GM12872 (cell line): ENCODE data around the gene KRT73.

Experiments used
- TF ChIP-seq, protein P1 (sequence below): IDR thresholded peaks from 3 replicates; pipeline ENCODE4 v1.5.1; 2011; ENCODE audit warnings: low read depth, mild to moderate bottlenecking, low read length, moderate library complexity; ENCODE audit not compliant: insufficient read depth

KRT73 gene

DNA sequence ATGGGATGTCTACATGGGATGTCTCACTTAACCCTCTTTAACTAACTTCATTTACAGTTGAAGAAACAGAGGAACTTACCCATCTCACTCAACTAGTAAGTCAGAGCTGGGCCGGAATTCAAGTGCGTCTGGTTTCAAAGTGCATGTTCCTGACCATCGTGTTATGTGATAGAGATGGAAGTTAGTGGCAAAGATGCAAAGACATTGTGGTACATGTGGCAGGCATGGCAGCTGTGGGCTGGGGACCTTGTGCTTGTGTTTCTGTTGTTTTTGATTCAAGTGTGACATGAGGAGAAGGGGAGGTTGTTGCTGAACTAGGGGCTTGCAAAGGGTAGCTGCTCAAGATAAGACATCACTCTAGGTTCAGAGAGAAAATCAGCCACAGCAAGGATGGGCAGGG lies 42.4 kb downstream of the KRT73 start:
- TF ChIP-seq, protein P1, sequence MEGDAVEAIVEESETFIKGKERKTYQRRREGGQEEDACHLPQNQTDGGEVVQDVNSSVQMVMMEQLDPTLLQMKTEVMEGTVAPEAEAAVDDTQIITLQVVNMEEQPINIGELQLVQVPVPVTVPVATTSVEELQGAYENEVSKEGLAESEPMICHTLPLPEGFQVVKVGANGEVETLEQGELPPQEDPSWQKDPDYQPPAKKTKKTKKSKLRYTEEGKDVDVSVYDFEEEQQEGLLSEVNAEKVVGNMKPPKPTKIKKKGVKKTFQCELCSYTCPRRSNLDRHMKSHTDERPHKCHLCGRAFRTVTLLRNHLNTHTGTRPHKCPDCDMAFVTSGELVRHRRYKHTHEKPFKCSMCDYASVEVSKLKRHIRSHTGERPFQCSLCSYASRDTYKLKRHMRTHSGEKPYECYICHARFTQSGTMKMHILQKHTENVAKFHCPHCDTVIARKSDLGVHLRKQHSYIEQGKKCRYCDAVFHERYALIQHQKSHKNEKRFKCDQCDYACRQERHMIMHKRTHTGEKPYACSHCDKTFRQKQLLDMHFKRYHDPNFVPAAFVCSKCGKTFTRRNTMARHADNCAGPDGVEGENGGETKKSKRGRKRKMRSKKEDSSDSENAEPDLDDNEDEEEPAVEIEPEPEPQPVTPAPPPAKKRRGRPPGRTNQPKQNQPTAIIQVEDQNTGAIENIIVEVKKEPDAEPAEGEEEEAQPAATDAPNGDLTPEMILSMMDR: no peak

DNA sequence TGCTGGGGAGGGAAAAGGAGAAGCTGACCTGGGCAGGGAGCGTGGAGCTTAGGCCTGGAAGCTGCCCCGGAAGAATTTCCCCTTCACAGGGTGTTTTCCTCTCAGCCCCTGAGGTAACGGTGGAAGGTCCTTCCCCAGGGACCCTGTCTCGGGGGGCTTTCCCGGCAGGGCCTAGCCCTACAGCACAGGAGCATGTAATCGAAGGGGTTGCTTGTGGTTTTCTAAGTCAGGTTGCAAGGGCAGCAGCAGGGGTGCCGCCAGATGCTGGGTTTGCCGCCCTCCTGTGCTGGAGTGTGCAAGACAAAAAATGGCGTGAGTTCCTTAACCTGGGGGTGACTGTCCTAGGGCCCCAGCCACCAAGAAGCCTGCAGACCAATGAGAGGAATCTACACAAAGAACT lies 43.1 kb downstream of the KRT73 start:
- TF ChIP-seq, protein P1: no peak

DNA sequence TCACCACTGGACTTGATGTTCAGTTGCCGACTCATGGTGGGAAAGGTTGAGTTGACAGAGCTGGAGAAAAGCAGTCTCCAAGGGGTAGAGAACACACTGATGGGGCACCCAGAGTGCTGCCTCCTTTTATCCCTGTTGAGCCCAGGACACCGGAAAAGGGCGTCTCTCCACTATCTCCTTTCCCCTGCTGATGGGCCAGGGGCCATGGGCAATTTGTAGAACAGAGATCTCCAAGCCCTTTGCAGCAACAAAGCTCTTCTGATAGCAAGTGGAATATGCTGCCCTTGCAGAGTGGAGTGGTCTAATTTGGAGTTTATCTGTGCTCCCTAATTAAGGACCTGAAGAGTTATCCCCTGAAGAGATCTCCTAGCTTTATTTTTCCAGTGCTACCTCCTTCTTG lies 44.6 kb downstream of the KRT73 start, which contains the start of gene KRT74:
TSS of gene KRT74 (minus strand) at position 101 of the 400 bp plus-strand sequence. CDS start at position 35, 66 bp downstream.
- TF ChIP-seq, protein P1: no peak

DNA sequence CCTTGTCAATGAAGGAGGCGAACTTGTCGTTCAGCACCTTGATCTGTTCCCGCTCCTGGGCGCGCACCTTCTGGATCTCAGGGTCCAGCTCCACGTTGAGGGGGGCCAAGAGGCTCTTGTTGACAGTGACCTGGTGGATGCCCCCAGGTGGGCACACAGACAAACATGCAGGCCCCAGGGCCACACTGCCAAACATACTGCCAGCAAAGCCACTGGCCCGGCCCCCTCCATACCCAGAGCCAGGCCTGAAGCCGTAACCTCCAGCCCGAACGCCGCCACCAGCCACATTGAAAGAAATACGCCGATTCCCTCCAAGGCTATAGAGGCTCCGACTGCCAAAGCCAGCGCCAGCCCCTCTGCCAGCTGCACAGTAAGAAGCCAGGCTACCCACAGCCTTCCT lies 45.1 kb downstream of the KRT73 start:
- TF ChIP-seq, protein P1: no peak

DNA sequence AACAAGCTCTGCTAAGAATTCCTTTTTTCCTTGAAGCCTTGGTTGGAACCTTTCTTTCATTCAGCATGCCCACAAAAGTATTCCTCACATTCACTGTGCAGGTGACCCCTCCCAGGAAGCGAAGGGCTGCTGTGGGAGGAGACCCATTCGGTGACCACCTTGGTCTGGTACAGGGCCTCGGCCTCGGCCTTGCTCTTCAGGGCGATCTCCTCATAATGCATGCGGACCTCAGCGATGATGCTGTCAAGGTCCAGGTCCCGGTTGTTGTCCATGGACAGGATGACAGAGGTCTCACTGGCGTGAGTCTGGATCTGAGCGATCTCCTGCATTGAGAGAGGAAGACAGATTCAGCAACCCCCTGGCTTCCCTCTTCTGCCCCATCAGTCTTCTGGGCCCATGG lies 47.8 kb downstream of the KRT73 start:
- TF ChIP-seq, protein P1: no peak

DNA sequence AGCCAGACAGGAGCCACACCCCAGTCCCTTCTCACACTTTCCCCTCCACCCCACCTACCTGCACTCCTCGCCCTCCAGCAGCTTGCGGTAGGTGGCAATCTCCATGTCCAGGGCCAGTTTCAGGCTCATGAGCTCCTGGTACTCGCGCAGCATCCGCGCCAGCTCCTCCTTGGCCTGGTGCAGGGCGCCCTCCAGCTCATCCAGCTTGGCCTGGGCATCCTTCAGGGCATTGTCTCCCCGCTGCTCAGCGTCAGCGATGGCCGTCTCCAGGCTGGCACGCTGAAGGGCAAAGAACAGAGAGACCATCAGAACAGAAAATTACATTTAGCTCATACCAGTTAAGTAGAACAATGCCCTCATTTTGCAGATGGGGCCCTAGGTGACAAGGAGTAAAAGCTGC lies 50.2 kb downstream of the KRT73 start:
- TF ChIP-seq, protein P1: no peak

DNA sequence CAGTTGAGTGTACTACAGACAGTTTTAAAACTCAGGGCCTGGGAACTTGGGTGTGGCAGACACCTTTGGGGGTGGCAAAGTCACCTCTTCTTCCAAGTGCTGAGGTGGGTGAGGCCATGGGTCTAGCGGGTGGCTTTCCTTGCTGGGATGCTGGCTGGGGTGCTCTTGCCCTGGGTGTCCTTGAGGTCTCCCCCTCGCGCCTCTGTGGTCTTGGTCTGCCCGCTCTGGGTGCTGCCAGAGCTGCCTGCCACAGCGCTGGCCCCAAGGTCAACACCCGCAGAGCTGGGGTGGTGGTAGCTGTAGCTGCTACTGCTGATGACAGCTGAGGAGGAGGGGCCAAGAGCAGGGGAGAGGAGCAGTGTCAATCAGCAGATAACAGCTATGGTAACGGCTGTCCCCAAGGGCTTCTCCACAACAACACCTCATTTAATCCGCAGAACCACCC lies 51.5 kb downstream of the KRT73 start:
- TF ChIP-seq, protein P1: no peak
